ENCODE results near the gene ZNF777.
"Not testable (repeated sequence)": the region's sequence is repeated elsewhere in the genome, so short reads cannot be mapped to it uniquely, and the experiment has no call there.

ZNF777 gene

DNA sequence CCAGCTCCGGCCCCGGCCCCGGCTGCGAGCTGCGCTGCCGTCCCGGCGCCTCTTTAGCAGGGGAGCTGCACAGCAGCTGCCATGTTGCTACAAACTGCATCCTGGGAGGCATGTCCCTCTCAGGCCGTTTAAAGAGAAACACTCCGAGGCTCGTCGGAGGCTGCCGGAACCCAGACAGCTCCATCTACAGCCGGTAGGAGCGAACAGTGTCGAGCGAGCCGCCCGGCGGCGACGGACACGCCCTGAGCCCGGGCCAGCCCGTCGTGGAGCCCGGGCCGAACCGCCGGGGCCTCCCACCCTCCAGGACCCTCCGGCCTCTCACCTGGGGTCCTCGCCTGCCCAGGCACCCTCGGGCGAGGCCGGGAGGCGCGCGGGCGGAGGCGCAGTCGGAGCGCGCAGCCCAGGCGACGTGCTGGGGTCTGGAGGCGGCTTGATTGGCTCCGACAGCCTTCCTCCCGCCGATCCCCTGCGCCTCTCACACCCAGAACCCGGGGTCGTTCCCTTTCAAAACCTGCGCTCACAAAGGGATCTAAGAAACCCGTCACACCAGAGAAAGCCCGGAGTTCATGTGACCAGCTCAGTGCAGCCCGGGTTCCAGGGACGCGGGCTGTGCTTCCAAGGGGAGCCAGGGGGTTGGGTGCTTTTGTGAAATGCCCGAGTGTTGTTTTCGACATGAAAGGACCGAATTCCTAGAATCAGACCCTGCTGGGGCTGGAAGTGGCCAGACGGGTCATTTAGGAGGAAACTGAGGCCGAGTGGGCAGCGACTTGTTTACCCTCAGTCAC, at the start of gene ZNF777:
Gene ZNF777 (minus strand): TSS at position 570 of the 785 bp plus-strand sequence. CDS start 5,040 bp downstream, outside the sequence.
- DNase-seq (ENCODE audit: low spot score) = peak; percentile 87

DNA sequence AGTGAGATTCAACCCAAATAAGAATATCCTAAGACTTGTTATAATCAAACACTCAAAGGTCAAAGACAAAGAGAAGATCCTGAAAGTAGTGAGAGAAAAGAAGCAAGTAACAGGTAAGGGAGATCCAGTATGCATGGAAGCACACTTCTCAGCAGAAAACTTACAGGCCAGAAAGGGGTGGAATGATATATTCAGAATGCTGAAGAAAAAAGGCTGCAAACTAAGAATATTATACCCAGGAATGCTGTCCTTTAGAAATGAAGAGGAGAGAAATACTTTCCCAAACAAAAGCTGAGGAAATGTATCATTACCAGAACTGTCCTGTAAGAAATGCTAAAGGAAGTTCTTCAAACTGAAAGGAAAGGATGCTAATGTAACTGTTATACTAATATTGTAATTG, 49.4 kb upstream of the ZNF777 start:
- DNase-seq (ENCODE audit: low spot score) = no peak

- no peak for DNase-seq (ENCODE audit: low spot score)
Observed at GRCh38 chr7:149509774-149510173, 48.9 kb upstream of the ZNF777 start.

DNA sequence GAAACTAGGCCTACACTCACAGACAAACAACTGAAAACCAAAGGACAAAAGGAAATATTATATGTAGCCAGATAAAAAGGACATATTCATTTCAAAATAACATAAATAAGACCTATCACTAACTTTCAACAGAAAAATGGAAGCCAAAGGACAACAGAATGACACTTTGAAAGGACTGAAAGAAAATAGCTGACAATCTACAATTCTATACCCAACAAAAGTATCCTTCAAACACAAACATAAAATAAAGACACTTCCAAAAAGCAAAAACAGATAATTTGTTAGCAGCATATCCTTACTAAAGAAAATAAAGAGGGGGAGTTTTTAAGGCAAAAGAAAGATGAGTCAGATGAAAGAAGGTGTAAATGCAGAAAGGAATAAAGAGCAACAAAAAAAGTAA, 44.7 kb upstream of the ZNF777 start:
- DNase-seq (ENCODE audit: low spot score) = no peak

DNA sequence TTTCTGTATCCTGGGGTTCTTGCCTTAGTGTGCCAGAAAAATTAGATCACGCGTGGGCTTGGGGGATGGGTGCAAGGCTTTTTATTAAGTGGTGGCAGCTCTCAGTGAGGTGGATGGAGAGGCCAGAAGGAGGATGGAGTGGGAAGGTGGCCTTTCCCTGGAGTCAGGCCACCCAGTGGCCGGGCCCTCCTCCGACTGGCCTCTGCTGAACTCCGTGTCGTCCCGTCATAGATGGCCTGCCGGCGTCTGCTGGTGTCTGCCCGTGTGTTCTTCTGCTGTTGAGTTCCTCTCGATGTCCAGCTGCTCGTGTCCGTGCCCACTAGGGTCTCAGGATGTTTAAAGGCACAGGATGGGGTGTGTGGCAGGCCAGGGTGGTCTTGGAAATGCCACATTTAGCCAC, 40.8 kb upstream of the ZNF777 start:
- DNase-seq (ENCODE audit: low spot score) = no peak

DNA sequence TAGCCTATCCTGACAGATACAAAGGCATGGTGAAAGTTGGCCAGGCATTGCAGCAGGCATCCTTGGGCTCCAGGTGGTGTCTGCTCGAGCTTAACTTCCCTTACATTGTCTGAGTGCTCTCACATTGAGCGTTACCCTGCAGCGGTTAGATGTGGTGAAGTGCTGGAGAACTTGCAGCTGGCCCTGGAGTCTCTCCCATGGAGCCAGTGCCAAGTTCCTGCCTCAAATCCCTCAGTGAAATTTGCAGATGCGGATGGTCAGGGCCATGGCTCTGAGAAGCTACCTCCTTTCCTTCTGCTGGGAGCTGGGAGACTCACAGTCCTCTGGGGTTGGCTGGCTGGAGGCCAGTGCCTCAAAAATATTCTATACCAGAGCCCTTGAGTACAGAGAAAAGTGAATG, 40.0 kb upstream of the ZNF777 start:
- DNase-seq (ENCODE audit: low spot score) = no peak

- no peak for DNase-seq (ENCODE audit: low spot score)
Observed at GRCh38 chr7:149500201-149500600, 39.3 kb upstream of the ZNF777 start.

GRCh38 chr7:149498811-149499210, 37.9 kb upstream of the ZNF777 start:
- no peak for DNase-seq (ENCODE audit: low spot score)

- peak; percentile 98 for DNase-seq (ENCODE audit: low spot score)
Observed at GRCh38 chr7:149497467-149498261, 36.8 kb upstream of the ZNF777 start, which contains the start of gene ZNF746. Gene ZNF746, minus strand, starts transcription at chr7:149497809. Its CDS starts 273 bp downstream, at chr7:149497536.

GRCh38 chr7:149496642-149497391, 36.0 kb upstream of the ZNF777 start:
- DNase-seq (ENCODE audit: low spot score) = peak; percentile 64

DNA sequence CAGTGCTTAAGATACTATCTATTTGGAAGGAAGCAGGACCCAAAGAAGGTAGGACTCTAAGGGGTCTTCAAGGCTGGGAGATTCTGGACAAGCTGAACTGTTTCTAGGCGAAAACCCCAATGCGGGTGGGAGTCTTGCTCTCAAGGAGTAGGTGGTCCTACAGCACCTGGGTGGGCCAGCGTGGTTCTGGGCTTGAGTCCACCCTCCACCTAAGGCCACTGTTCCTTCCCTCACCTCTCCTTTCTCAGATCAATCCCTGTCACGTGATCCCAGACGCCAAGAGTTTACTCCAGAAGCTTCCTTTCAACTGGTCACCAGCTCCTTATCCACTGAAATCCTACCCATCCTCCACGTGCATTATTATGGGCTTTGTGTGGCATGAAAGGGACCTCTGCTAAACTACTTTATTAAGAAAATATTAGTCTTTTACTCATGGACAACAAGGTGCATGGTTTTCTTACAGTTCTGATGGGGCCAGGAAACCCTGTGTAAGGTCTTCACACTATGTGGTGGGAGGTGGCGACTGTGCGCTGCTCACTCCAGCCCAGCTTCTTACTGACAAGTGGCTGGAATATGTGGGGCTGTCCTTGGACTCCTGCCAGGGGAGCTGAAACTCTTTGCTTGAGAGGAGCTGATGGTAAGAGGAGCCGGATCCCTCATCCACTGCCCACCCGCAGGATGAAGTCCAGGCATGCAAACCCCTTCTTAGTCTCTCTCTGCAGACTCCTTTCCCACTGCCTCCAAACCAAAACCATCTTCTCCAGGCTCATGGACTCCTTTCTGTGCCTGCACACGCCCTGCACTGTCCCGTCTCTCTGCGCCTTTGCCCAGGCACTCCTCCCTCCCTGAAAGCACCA, 35.2 kb upstream of the ZNF777 start:
- no peak for DNase-seq (ENCODE audit: low spot score)

DNA sequence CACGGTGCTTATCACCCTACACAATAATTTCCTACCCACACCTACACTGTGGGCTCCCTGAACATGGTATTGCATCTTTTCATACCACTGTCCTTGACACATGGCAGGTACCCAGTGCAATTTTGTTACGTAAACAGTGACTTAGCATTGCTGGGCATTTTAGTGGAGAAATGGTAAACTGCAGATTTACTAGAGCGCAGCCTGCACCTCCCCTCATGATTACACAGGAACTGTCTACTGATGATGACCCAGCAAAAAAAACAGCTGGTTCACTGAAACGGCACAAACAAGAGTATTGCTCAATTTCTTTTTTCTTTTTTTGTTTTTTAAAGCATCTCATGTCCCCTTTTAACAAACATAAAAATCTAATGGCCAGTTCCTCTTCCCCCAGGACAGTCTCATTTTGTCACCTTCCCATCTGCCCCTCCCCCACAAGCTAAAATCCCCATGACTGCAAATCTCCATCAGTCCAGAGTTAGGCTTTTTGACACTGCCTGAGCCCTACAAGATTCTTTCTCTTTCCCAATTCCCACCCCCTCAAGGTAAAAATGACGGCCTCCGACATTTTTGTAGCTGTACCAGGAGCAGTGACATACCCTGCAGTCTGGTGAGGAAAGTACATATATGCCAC, 34.0 kb upstream of the ZNF777 start:
- no peak for DNase-seq (ENCODE audit: low spot score)

DNA sequence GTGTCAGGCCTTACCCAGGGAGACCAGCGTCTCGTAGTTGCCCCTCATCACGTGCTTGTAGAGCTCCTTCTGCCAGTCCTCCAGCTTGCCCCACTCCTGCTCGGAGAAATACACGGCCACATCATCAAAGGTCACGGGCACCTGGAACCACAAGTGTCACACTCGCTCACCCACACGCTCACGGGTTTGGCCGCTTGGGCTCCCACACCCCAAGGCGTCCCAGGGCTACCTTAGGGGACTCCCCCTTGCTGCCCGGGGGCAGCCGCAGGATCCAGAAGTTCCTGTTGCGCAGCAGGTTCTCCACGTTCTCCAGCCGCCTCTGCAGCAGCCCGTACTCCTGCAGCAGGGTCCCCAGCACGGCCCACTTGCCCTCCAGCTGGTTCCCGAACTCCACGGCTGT, 33.1 kb upstream of the ZNF777 start:
- not testable (repeated sequence) for DNase-seq (ENCODE audit: low spot score)

GRCh38 chr7:149493366-149493765, 32.5 kb upstream of the ZNF777 start:
- DNase-seq (ENCODE audit: low spot score) = no peak

DNA sequence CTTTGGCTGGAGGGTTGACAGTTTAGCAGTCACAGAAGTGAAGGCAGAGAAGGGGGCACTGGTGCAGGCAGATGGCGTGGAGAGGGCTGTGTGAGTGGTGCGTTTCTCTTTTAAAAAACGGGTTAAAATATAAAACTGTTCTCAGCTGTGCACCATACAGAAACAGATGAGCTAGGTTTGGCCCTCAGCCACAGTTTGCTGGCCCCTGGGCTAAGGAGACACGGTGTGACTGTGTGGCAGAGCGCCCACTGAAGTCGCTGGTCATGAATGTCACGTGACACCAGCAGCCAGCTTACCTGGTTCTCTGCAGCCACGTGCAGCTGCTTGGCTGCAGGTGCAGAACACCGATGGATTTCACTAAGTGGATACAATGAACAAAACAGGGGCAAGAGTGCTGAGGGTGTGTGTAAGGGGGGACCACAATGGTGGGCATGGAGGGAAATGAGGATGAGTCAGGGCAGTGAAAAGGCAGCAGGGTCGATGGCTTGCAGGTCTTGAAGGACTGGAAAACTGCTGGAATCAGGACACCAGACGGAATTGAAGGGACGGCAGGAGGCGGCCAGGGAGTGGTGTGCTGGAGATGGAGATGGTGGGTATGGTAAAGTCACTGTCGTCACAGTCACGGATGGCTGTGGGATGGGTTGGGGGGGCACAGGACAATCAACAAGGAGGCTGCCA, 29.4 kb upstream of the ZNF777 start:
- no peak for DNase-seq (ENCODE audit: low spot score)

DNA sequence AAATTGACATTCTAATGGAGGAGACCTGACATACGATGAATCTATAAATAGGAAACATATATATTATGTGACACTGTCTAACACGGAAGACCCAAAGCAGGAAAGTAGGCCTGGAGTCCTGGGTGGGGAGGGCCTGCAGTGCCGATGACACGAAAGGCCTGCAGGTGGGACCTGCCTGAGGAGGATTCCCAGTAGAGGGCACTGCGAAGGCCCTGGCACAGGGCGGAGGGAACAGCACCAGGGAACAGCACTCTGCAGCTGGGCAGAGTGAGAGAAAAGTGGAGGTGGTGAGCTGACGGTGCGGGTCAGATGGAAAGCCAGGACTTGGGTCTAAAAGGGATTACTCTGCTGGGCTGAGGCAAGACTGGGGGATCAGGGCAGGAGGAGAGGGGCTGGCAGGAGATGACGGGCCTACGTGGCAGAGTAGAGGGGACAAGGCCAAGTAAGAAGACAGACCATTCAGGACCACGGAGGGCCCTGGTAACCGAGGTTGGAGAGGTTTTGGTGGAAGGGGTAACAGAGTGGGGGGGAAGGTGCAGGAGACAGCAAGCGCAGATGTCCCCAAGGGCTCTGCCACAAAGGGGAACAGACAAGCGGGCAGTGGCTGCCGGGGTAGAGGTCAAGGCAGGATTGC, 28.6 kb upstream of the ZNF777 start:
- DNase-seq (ENCODE audit: low spot score) = peak; percentile 65

DNA sequence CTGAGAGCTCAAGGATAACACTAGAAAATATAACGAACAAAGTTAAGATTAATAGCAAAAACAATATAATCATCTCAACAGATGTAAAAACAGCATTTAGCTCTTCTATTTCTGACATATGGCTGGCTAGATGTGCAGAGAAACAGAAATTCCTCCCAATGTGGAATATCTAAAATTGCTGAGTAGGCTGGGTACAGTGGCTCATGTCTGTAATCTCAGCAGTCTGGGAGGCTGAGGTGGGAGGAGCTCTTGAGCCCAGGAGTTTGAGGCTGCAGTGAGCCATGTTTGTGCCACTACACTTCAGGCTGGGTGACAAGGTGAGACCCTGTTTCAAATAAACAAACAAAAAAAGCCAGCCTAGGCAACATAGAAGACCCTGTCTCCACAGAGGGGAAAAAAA, 18.7 kb upstream of the ZNF777 start:
- no peak for DNase-seq (ENCODE audit: low spot score)

GRCh38 chr7:149478754-149479153, 17.9 kb upstream of the ZNF777 start:
- no peak for DNase-seq (ENCODE audit: low spot score)

DNA sequence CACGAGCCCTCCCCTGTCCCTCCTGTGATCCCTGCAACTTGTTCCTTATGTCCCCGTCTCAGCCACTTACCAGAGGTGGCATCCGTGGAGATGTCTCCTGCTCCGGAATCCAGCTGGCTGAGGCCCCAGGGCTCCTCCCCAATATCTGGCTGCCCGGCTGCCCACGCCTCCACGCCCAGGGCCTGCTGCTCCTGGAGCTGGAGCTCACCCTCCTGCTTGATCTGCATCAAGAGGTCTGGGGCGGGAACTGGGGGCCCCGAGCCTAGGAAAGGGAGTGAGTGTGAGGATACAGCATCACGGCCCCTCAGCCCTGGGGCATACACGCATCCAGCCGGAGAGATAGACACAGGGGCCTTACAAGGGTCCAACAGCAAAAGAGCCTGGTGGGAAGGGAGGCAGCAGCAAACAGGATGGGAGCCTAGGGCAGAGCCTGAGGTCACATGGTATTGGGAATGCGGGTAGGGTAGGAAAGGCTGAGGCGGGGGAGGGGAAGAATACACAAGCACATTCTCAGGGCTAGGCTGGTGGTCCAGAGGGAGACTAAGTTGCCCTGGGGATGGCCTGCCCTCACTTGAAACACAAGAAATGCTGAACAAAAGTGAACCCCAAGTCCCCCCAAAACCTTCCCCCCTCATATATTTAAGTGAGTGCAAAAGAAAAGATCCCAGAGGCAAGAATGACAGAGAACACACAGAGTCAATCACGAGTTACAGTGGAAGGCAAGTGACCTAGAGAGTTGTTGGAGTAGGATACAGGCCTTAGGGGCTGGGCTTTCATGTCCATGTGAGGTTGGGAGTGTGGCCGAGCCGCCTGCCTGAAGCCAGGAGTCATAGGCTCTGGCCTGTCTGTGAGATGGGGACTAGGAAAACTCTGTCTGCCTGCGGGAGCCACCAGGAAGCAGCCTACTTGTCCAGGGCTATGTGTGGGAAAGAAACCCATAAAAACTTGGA, 16.9 kb upstream of the ZNF777 start:
- DNase-seq (ENCODE audit: low spot score) = no peak

Measured in D341Med (cell line).